ENCODE data around the gene MCM6.

DNA sequence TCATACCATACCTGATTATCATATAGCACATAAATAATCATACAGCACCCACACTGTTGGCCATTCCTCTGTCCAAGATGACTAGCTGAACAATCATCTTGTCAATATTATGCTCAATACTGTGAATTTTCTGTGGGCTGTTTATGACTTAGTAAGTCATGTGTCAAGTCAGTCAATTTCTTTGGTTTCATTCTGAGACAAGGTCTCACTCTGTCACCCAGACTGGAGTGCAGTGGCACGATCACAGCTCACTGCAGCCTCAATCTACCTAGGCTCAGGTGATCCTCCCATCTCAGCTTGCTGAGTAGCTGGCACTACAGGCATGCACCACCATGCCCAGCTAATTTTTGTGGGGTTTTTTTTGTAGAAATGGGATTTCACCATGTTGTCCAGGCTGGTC, 5.7 kb downstream of the MCM6 start:
- TF ChIP-seq CTCF (IDR thresholded peaks at IDR 0.05), result no peak
- no peak for TF ChIP-seq EZH2phosphoT487 (IDR thresholded peaks at IDR 0.05)
- TF ChIP-seq EZH2 (IDR thresholded peaks at IDR 0.05), result no peak

All from neural progenitor cell (in vitro differentiated cells).